ENCODE results near the gene FH. TPM values are rescaled to one million over a fixed set of nuclear protein-coding genes. Genes with fewer than 3 reads are reported as not detected.

The FH gene
- polyA plus RNA-seq, 1 donor (not counting 4 experiments of a cell fraction or from before 2014, with no cell fraction given), result 101 TPM

DNA sequence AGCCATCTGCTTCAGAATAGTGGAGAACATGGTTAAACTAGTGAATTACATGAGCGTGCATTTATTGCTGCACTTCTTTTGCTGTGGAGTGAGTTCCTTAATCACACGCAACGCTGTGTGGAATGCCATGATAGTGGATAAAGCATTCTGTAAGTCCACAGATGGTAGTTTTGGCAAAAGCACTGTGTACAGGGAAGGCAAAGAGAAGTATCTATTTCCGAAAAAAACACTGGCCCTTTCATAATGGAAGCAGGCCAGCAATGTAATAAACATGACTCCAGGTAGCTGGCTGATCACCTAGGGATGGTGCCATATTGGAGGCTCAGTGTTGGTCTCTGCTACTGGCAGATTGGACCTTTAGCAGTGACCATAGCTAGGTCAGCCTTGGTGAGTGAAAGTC is 67.6 kb downstream of the FH start:
- no peak for FAIRE-seq
- H2AFZ ChIP-seq (ENCODE audit: control insufficient read depth, low read length), result no peak overlapping the region
- TF ChIP-seq, protein P1, sequence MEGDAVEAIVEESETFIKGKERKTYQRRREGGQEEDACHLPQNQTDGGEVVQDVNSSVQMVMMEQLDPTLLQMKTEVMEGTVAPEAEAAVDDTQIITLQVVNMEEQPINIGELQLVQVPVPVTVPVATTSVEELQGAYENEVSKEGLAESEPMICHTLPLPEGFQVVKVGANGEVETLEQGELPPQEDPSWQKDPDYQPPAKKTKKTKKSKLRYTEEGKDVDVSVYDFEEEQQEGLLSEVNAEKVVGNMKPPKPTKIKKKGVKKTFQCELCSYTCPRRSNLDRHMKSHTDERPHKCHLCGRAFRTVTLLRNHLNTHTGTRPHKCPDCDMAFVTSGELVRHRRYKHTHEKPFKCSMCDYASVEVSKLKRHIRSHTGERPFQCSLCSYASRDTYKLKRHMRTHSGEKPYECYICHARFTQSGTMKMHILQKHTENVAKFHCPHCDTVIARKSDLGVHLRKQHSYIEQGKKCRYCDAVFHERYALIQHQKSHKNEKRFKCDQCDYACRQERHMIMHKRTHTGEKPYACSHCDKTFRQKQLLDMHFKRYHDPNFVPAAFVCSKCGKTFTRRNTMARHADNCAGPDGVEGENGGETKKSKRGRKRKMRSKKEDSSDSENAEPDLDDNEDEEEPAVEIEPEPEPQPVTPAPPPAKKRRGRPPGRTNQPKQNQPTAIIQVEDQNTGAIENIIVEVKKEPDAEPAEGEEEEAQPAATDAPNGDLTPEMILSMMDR (optimal IDR thresholded peaks at IDR 0.05 in 1 of 3, IDR thresholded peaks at IDR 0.05 in 1 of 3, conservative IDR thresholded peaks at IDR 0.05 in 1 of 3; ENCODE audit: extremely low read depth in 1 of 3, insufficient read depth in 2 of 3, low read length in 3 of 3), result no peak
- TF ChIP-seq EZH2 (IDR thresholded peaks at IDR 0.05; ENCODE audit: low read length), result no peak
- H3K36me3 ChIP-seq (ENCODE audit: control insufficient read depth in 2 of 2, extremely low read depth in 1 of 2, insufficient read depth in 2 of 2, low read length in 2 of 2), result no peaks in the 10 kb centered on the region
- no peaks in the 10 kb centered on the region for H3K9me1 ChIP-seq (ENCODE audit: control insufficient read depth, extremely low read depth, insufficient read depth, low read length)
- H3K4me1 ChIP-seq (ENCODE audit: control insufficient read depth, extremely low read depth, insufficient read depth, low read length), result no peaks in the 10 kb centered on the region
- DNase-seq (ENCODE audit: low read depth, low spot score), result no peak
- no peaks in the 10 kb centered on the region for H3K79me2 ChIP-seq (ENCODE audit: control insufficient read depth, insufficient read depth, low read length)
- no peaks in the 10 kb centered on the region for H4K20me1 ChIP-seq (ENCODE audit: control insufficient read depth, extremely low read depth, insufficient read depth, low read length)
- dilution Hi-C loops (cut with MboI; ENCODE audit: extremely low pct_ligation_motif_present, low sequenced_read_pairs), result no loop called here
- H3K4me2 ChIP-seq (ENCODE audit: control insufficient read depth, extremely low read depth, insufficient read depth, low read depth, low read length), result no peak overlapping the region
- no peaks in the 10 kb centered on the region for H3K9me3 ChIP-seq (ENCODE audit: control insufficient read depth, low read depth, low read length)
- H3K27me3 ChIP-seq (ENCODE audit: control insufficient read depth, extremely low read depth, insufficient read depth, low read length), result no peaks in the 10 kb centered on the region
- no peak overlapping the region for H3K27ac ChIP-seq (ENCODE audit: control insufficient read depth, insufficient read depth, low read length)
- no peak overlapping the region for H3K4me3 ChIP-seq (ENCODE audit: control insufficient read depth in 2 of 3, extremely low read depth in 1 of 3, insufficient read depth in 2 of 3, low read depth in 1 of 3, low read length in 3 of 3)
- H3K9ac ChIP-seq (ENCODE audit: control insufficient read depth, extremely low read depth, insufficient read depth, low read length), result no peak overlapping the region

Other genes with a start within 250 kb of the FH start
- gene RGS7, start 162.6 kb downstream of the FH start, polyA plus RNA-seq, result not detected in 3 replicates
- gene KMO, start 12.6 kb upstream of the FH start, polyA plus RNA-seq, result 4.4 to 21.0 TPM (median 4.7 TPM) in 3 replicates
- gene CHML, start 120.6 kb upstream of the FH start, polyA plus RNA-seq, result 5.2 to 8.3 TPM (median 7.3 TPM) in 3 replicates
- gene OPN3, start 120.6 kb upstream of the FH start, polyA plus RNA-seq, result 33.4 to 65.0 TPM (median 48.4 TPM) in 3 replicates
- gene WDR64, start 132.5 kb upstream of the FH start, polyA plus RNA-seq, result not detected in 3 replicates

Measured in keratinocyte (primary cell).